ENCODE data around the gene MXRA7. TPM values are rescaled to one million over a fixed set of nuclear protein-coding genes. Genes with fewer than 3 reads are reported as not detected.

MXRA7 gene
- total and polyA plus RNA-seq, 2 donors (not counting 1 experiment from before 2014, with no cell fraction given) = 5.5 to 16.1 TPM

- Histone ChIP-seq H3K4me1 (ENCODE audit: control insufficient read depth in 2 of 2, insufficient read depth in 2 of 2, low read length in 2 of 2) (peaks cover 10 to 18% of the 10 kb centered on the region in 2 donors), H3K27ac (ENCODE audit: low read length in 2 of 2) (no peak overlapping the region), H3K9me3 (ENCODE audit: control extremely low read depth in 1 of 3, control insufficient read depth in 2 of 3, insufficient read depth in 1 of 3, low read length in 2 of 3) (peaks cover 0 to 12% (median 0%) of the 10 kb centered on the region in 3 donors), H4K20me1 (ENCODE audit: control insufficient read depth, insufficient read depth, low read length, poor library complexity, severe bottlenecking) (no peaks in the 10 kb centered on the region), H2AFZ (ENCODE audit: insufficient read depth, low read depth, low read length, poor library complexity, severe bottlenecking) (no peak overlapping the region), H3K4me3 (ENCODE audit: control extremely low read depth in 1 of 5, extremely low read depth in 1 of 5, insufficient read depth in 1 of 5, low read depth in 2 of 5, low read length in 4 of 5) (no peak overlapping the region), H3K36me3 (replicated peaks in 1 of 2; ENCODE audit: control extremely low read depth in 1 of 2, control insufficient read depth in 1 of 2, extremely low read depth in 1 of 2, insufficient read depth in 2 of 2, low read length in 1 of 2) (no peaks in the 10 kb centered on the region), H3K4me2 (replicated peaks; ENCODE audit: low read depth, low read length, poor library complexity, severe bottlenecking) (no peak overlapping the region), H3K27me3 (replicated peaks in 1 of 4; ENCODE audit: control extremely low read depth in 1 of 4, control insufficient read depth in 3 of 4, insufficient read depth in 4 of 4, low read length in 3 of 4) (peaks cover 0 to 3% (median 0%) of the 10 kb centered on the region in 4 experiments), H3K9ac (ENCODE audit: low read length) (no peak overlapping the region), H3K79me2 (ENCODE audit: control insufficient read depth, insufficient read depth, low read length) (no peaks in the 10 kb centered on the region)
- H3K4me1 Mint-ChIP-seq = peaks cover 25% of the 10 kb centered on the region
- CTCF ChIA-PET = no interaction called here
- H3K27ac Mint-ChIP-seq = no peak overlapping the region
- ATAC-seq (ENCODE audit: low read depth) = no peak
- TF ChIP-seq, protein P1, sequence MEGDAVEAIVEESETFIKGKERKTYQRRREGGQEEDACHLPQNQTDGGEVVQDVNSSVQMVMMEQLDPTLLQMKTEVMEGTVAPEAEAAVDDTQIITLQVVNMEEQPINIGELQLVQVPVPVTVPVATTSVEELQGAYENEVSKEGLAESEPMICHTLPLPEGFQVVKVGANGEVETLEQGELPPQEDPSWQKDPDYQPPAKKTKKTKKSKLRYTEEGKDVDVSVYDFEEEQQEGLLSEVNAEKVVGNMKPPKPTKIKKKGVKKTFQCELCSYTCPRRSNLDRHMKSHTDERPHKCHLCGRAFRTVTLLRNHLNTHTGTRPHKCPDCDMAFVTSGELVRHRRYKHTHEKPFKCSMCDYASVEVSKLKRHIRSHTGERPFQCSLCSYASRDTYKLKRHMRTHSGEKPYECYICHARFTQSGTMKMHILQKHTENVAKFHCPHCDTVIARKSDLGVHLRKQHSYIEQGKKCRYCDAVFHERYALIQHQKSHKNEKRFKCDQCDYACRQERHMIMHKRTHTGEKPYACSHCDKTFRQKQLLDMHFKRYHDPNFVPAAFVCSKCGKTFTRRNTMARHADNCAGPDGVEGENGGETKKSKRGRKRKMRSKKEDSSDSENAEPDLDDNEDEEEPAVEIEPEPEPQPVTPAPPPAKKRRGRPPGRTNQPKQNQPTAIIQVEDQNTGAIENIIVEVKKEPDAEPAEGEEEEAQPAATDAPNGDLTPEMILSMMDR (IDR thresholded peaks at IDR 0.05) = no peak
- no peak for TF ChIP-seq EZH2 (IDR thresholded peaks at IDR 0.05; ENCODE audit: borderline replicate concordance, insufficient read depth, low read depth, low read length, poor library complexity, severe bottlenecking)
- no peaks in the 10 kb centered on the region for H3K9me3 Mint-ChIP-seq (ENCODE audit: insufficient read depth)
- WGBS (ENCODE audit: insufficient coverage) = 90% methylated on average over 4 of the region's 5 CpGs
- no peak for DNase-seq
- peak overlapping the region; percentile 18 for H3K4me3 Mint-ChIP-seq
- no peaks in the 10 kb centered on the region for H3K27me3 Mint-ChIP-seq
- intact Hi-C loops (cut with micrococcal nuclease) = loop anchor here (5.0 kb wide), 1 partner anchor 146 kb away; no protein-coding TSS in a partner anchor
- POLR2A ChIA-PET = no interaction called here
Observed at GRCh38 chr17:76673729-76674128, 37.0 kb downstream of the MXRA7 start.

DNA sequence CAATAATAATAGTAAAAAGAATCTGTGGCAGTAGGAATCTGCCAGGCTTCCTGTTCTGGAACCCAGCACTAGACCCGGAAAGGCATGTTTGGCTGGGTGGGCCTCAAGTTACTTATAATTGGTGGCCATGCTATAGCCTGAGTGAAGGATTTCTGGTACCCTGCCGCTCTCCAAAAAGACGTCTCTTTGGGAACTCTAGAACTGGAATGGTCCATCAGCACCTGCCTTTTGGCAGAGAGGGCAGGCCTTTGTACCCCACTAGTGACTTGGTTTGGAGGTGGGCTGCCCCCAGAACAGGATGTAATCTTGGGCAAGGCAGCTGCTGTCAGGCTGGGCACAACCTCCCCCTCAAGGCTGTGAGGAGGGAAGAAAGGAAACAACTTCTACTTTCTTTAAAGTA, 37.9 kb downstream of the MXRA7 start:
- H3K4me2 ChIP-seq (replicated peaks; ENCODE audit: low read depth, low read length, poor library complexity, severe bottlenecking) = peak overlapping the region; percentile 73
- no peak overlapping the region for H2AFZ ChIP-seq (ENCODE audit: insufficient read depth, low read depth, low read length, poor library complexity, severe bottlenecking)
- no peak overlapping the region for H3K9ac ChIP-seq (ENCODE audit: low read length)
- no peaks in the 10 kb centered on the region for H3K36me3 ChIP-seq (replicated peaks in 1 of 2; ENCODE audit: control extremely low read depth in 1 of 2, control insufficient read depth in 1 of 2, extremely low read depth in 1 of 2, insufficient read depth in 2 of 2, low read length in 1 of 2)
- H3K4me1 Mint-ChIP-seq = peaks cover 25% of the 10 kb centered on the region
- intact Hi-C loops (cut with micrococcal nuclease) = loop anchor here (5.0 kb wide), 1 partner anchor 146 kb away; no protein-coding TSS in a partner anchor
- no peak for DNase-seq
- no peak for ATAC-seq (ENCODE audit: low read depth)
- H3K9me3 Mint-ChIP-seq (ENCODE audit: insufficient read depth) = no peaks in the 10 kb centered on the region
- peak overlapping the region; percentile 92 for H3K4me3 Mint-ChIP-seq
- no peaks in the 10 kb centered on the region for H3K79me2 ChIP-seq (ENCODE audit: control insufficient read depth, insufficient read depth, low read length)
- H3K27me3 ChIP-seq (replicated peaks in 1 of 4; ENCODE audit: control extremely low read depth in 1 of 4, control insufficient read depth in 3 of 4, insufficient read depth in 4 of 4, low read length in 3 of 4) = peaks cover 0 to 6% (median 0%) of the 10 kb centered on the region in 4 experiments
- ChIA-PET CTCF (no interaction called here), POLR2A (no interaction called here)
- peaks cover 0 to 12% (median 0%) of the 10 kb centered on the region in 3 donors for H3K9me3 ChIP-seq (ENCODE audit: control extremely low read depth in 1 of 3, control insufficient read depth in 2 of 3, insufficient read depth in 1 of 3, low read length in 2 of 3)
- H4K20me1 ChIP-seq (ENCODE audit: control insufficient read depth, insufficient read depth, low read length, poor library complexity, severe bottlenecking) = no peaks in the 10 kb centered on the region
- H3K4me3 ChIP-seq (ENCODE audit: control extremely low read depth in 1 of 5, extremely low read depth in 1 of 5, insufficient read depth in 1 of 5, low read depth in 2 of 5, low read length in 4 of 5) = no peak overlapping the region
- no peak overlapping the region for H3K27ac Mint-ChIP-seq
- WGBS (ENCODE audit: insufficient coverage) = 100% methylated on average over 2 of the region's 3 CpGs
- peaks cover 10 to 18% of the 10 kb centered on the region in 2 donors for H3K4me1 ChIP-seq (ENCODE audit: control insufficient read depth in 2 of 2, insufficient read depth in 2 of 2, low read length in 2 of 2)
- no peak overlapping the region for H3K27ac ChIP-seq (ENCODE audit: low read length in 2 of 2)
- peaks cover 5% of the 10 kb centered on the region for H3K27me3 Mint-ChIP-seq
- no peak for TF ChIP-seq EZH2 (IDR thresholded peaks at IDR 0.05; ENCODE audit: borderline replicate concordance, insufficient read depth, low read depth, low read length, poor library complexity, severe bottlenecking)
- TF ChIP-seq, protein P1 (IDR thresholded peaks at IDR 0.05) = no peak

Data from B cell (primary cell).